Naive thymus-derived CD8-positive, alpha-beta T cell (primary cell): ENCODE data around the gene SLC2A9. TPM values are rescaled to one million over a fixed set of nuclear protein-coding genes. Genes with fewer than 3 reads are reported as not detected.

Experiments used
- ATAC-seq, 2 donors: fragments of 150-1000 bp; cut with Tn5 transposase in 1 of 2; sonication (Bioruptor Pico), chemical (Tn5 transposase) in 1 of 2; 1 replicate in 1 of 2; 2 replicates in 1 of 2; pipeline ENCODE4 v1.10.0; 2021; ENCODE audit warnings: mild to moderate bottlenecking in 2 of 2, moderate library complexity in 2 of 2
- POLR2A ChIA-PET: fragments of 350-600 bp; sonication (Branson Sonifier 250); formaldehyde crosslinking; loops from one replicate; lab custom pipeline; 2021; ENCODE audit warnings: antibody characterized with exemption; lab: Charles Lee
- DNase-seq, 10 donors: peaks; one replicate each; pipeline versions ENCODE4 v3.0.0 to v3.0.0-alpha.2; 2020 to 2022
- H3K27ac Mint-ChIP-seq, 10 donors: one replicate each; pipeline ENCODE4 v1.8.0; 2020 to 2022; ENCODE audit warnings: mild to moderate bottlenecking in 10 of 10, mixed read lengths in 10 of 10, moderate library complexity in 4 of 10, inconsistent platforms in 1 of 10
- H3K27me3 Mint-ChIP-seq, 5 donors: one replicate each; pipeline ENCODE4 v1.8.0; 2021 to 2022; ENCODE audit warnings: mixed read lengths in 5 of 5
- H3K36me3 Mint-ChIP-seq, 3 donors: one replicate each; pipeline ENCODE4 v1.8.0; 2020 to 2022; ENCODE audit warnings: mixed read lengths in 3 of 3, mild to moderate bottlenecking in 2 of 3, inconsistent platforms in 1 of 3
- H3K4me1 Mint-ChIP-seq, 4 donors: one replicate each; pipeline ENCODE4 v1.8.0; 2021 to 2022; ENCODE audit warnings: mixed read lengths in 4 of 4
- H3K4me3 Mint-ChIP-seq, 10 donors: one replicate each; pipeline ENCODE4 v1.8.0; 2020 to 2022; ENCODE audit warnings: mild to moderate bottlenecking in 10 of 10, mixed read lengths in 10 of 10, moderate library complexity in 6 of 10, inconsistent platforms in 1 of 10
- H3K9me3 Mint-ChIP-seq, 9 donors: one replicate each; pipeline ENCODE4 v1.8.0; 2020 to 2022; ENCODE audit warnings: mixed read lengths in 9 of 9, mild to moderate bottlenecking in 3 of 9, inconsistent platforms in 1 of 9, moderate library complexity in 1 of 9
- polyA plus RNA-seq, 3 donors: library from polyadenylated mRNA; unstranded; fragments of 300-500 nt; fragmentation: Illumina TruSeq; gene quantifications; one replicate each; pipeline ENCODE4 v1.2.3, GENCODE V29; 2021
- total RNA-seq, 8 experiments: library from RNA in 2 of 8; stranded (reverse) in 2 of 8; gene quantifications; one replicate each; pipeline ENCODE4 v1.2.3 and lab custom pipeline; 2021 to 2026

Gene SLC2A9
- total and polyA plus RNA-seq, 5 experiments from 2014 or later, result 0.37 to 3.4 (median 1.9) TPM; not detected in 1

GRCh38 chr4:9874385-9874784 is 146.9 kb downstream of the SLC2A9 start:
- H3K4me1 Mint-ChIP-seq, result peaks cover 0 to 11% (median 0%) of the 10 kb centered on the region in 4 donors
- no peak for ATAC-seq
- H3K9me3 Mint-ChIP-seq, result peaks cover 0 to 1% (median 0%) of the 10 kb centered on the region in 9 donors
- no peak for DNase-seq
- H3K27me3 Mint-ChIP-seq, result peaks cover 0 to 11% (median 0%) of the 10 kb centered on the region in 5 donors
- H3K27ac Mint-ChIP-seq, result no peak overlapping the region
- POLR2A ChIA-PET, result no interaction called here
- H3K36me3 Mint-ChIP-seq, result no peaks in the 10 kb centered on the region
- H3K4me3 Mint-ChIP-seq, result no peak overlapping the region

- Mint-ChIP-seq H3K9me3 (peaks cover 0 to 1% (median 0%) of the 10 kb centered on the region in 9 donors), H3K27ac (no peak overlapping the region), H3K4me3 (no peak overlapping the region), H3K27me3 (peaks cover 0 to 9% (median 0%) of the 10 kb centered on the region in 5 donors), H3K36me3 (no peaks in the 10 kb centered on the region), H3K4me1 (peaks cover 0 to 11% (median 0%) of the 10 kb centered on the region in 4 donors)
- ATAC-seq, result no peak
- no peak for DNase-seq
- POLR2A ChIA-PET, result no interaction called here
Measured at GRCh38 chr4:9870165-9870790, 151.0 kb downstream of the SLC2A9 start.

- Mint-ChIP-seq H3K27me3 (peaks cover 0 to 3% (median 0%) of the 10 kb centered on the region in 5 donors), H3K36me3 (no peaks in the 10 kb centered on the region), H3K4me3 (no peak overlapping the region), H3K9me3 (peaks cover 0 to 1% (median 0%) of the 10 kb centered on the region in 9 donors), H3K4me1 (peaks cover 0 to 11% (median 0%) of the 10 kb centered on the region in 4 donors), H3K27ac (no peak overlapping the region)
- POLR2A ChIA-PET, result no interaction called here
- DNase-seq, result no peak
- no peak for ATAC-seq
Measured at GRCh38 chr4:9867751-9868425, 153.4 kb downstream of the SLC2A9 start.

GRCh38 chr4:9866931-9867330 is 154.4 kb downstream of the SLC2A9 start:
- H3K4me3 Mint-ChIP-seq, result no peak overlapping the region
- DNase-seq, result no peak
- H3K36me3 Mint-ChIP-seq, result no peaks in the 10 kb centered on the region
- H3K27ac Mint-ChIP-seq, result no peak overlapping the region
- peaks cover 0 to 1% (median 0%) of the 10 kb centered on the region in 9 donors for H3K9me3 Mint-ChIP-seq
- H3K4me1 Mint-ChIP-seq, result peaks cover 0 to 11% (median 0%) of the 10 kb centered on the region in 4 donors
- H3K27me3 Mint-ChIP-seq, result no peaks in the 10 kb centered on the region
- no peak for ATAC-seq
- POLR2A ChIA-PET, result no interaction called here

GRCh38 chr4:9861561-9861960 is 159.7 kb downstream of the SLC2A9 start:
- no peaks in the 10 kb centered on the region for H3K27me3 Mint-ChIP-seq
- H3K27ac Mint-ChIP-seq, result no peak overlapping the region
- DNase-seq (no peak), ATAC-seq (no peak)
- POLR2A ChIA-PET, result no interaction called here
- H3K9me3 Mint-ChIP-seq, result peaks cover 0 to 8% (median 2%) of the 10 kb centered on the region in 9 donors
- no peaks in the 10 kb centered on the region for H3K36me3 Mint-ChIP-seq
- H3K4me1 Mint-ChIP-seq, result no peaks in the 10 kb centered on the region
- H3K4me3 Mint-ChIP-seq, result no peak overlapping the region

- POLR2A ChIA-PET, result no interaction called here
- DNase-seq, result no peak
- no peaks in the 10 kb centered on the region for H3K4me1 Mint-ChIP-seq
- H3K27me3 Mint-ChIP-seq, result no peaks in the 10 kb centered on the region
- peaks cover 0 to 7% (median 0%) of the 10 kb centered on the region in 3 donors for H3K36me3 Mint-ChIP-seq
- no peak for ATAC-seq
- no peak overlapping the region for H3K27ac Mint-ChIP-seq
- H3K9me3 Mint-ChIP-seq, result peaks cover 0 to 17% (median 11%) of the 10 kb centered on the region in 9 donors
- H3K4me3 Mint-ChIP-seq, result no peak overlapping the region
Measured at GRCh38 chr4:9859810-9860209, 161.5 kb downstream of the SLC2A9 start.

- H3K27ac Mint-ChIP-seq, result no peak overlapping the region
- H3K36me3 Mint-ChIP-seq, result peaks cover 0 to 4% (median 0%) of the 10 kb centered on the region in 3 donors
- POLR2A ChIA-PET, result no interaction called here
- no peak overlapping the region for H3K4me3 Mint-ChIP-seq
- peaks cover 0 to 4% (median 0%) of the 10 kb centered on the region in 9 donors for H3K9me3 Mint-ChIP-seq
- peaks cover 0 to 35% (median 13%) of the 10 kb centered on the region in 5 donors for H3K27me3 Mint-ChIP-seq
- no peak for ATAC-seq
- DNase-seq, result no peak
- H3K4me1 Mint-ChIP-seq, result no peaks in the 10 kb centered on the region
Measured at GRCh38 chr4:9849538-9849920, 171.8 kb downstream of the SLC2A9 start.

GRCh38 chr4:9847968-9848748 is 173.1 kb downstream of the SLC2A9 start:
- Mint-ChIP-seq H3K27me3 (peaks cover 0 to 35% (median 13%) of the 10 kb centered on the region in 5 donors), H3K9me3 (peaks cover 0 to 6% (median 0%) of the 10 kb centered on the region in 9 donors), H3K36me3 (peaks cover 0 to 4% (median 0%) of the 10 kb centered on the region in 3 donors), H3K27ac (no peak overlapping the region), H3K4me3 (no peak overlapping the region), H3K4me1 (no peaks in the 10 kb centered on the region)
- POLR2A ChIA-PET, result no interaction called here
- DNase-seq (no peak), ATAC-seq (no peak)

GRCh38 chr4:9845791-9846493 is 175.4 kb downstream of the SLC2A9 start:
- POLR2A ChIA-PET, result no interaction called here
- H3K4me3 Mint-ChIP-seq, result no peak overlapping the region
- H3K4me1 Mint-ChIP-seq, result no peaks in the 10 kb centered on the region
- H3K9me3 Mint-ChIP-seq, result peaks cover 3 to 18% (median 13%) of the 10 kb centered on the region in 9 donors
- no peak for DNase-seq
- no peak for ATAC-seq
- peaks cover 0 to 20% (median 0%) of the 10 kb centered on the region in 3 donors for H3K36me3 Mint-ChIP-seq
- H3K27ac Mint-ChIP-seq, result no peak overlapping the region
- peaks cover 0 to 33% (median 13%) of the 10 kb centered on the region in 5 donors for H3K27me3 Mint-ChIP-seq

- DNase-seq, result no peak
Measured at GRCh38 chr4:9841072-9841471, 180.2 kb downstream of the SLC2A9 start.

GRCh38 chr4:9835430-9835829 is 185.9 kb downstream of the SLC2A9 start:
- H3K36me3 Mint-ChIP-seq, result peaks cover 0 to 4% (median 0%) of the 10 kb centered on the region in 3 donors
- H3K27ac Mint-ChIP-seq, result no peak overlapping the region
- H3K27me3 Mint-ChIP-seq, result peaks cover 0 to 12% (median 4%) of the 10 kb centered on the region in 5 donors
- ATAC-seq, result no peak
- H3K9me3 Mint-ChIP-seq, result peaks cover 2 to 23% (median 7%) of the 10 kb centered on the region in 9 donors
- DNase-seq, result no peak
- H3K4me3 Mint-ChIP-seq, result no peak overlapping the region
- no peaks in the 10 kb centered on the region for H3K4me1 Mint-ChIP-seq
- POLR2A ChIA-PET, result no interaction called here

More at GRCh38 chr4:9841072-9841471, 180.2 kb downstream of the SLC2A9 start:
- ATAC-seq, result no peak
- no peaks in the 10 kb centered on the region for H3K4me1 Mint-ChIP-seq
- H3K36me3 Mint-ChIP-seq, result peaks cover 0 to 29% (median 0%) of the 10 kb centered on the region in 3 donors
- no peak overlapping the region for H3K27ac Mint-ChIP-seq
- H3K27me3 Mint-ChIP-seq, result peaks cover 0 to 7% (median 2%) of the 10 kb centered on the region in 5 donors
- no peak overlapping the region for H3K4me3 Mint-ChIP-seq
- POLR2A ChIA-PET, result no interaction called here
- peaks cover 8 to 46% (median 25%) of the 10 kb centered on the region in 9 donors for H3K9me3 Mint-ChIP-seq

- POLR2A ChIA-PET, result no interaction called here
- H3K4me3 Mint-ChIP-seq, result no peak overlapping the region
- H3K9me3 Mint-ChIP-seq, result peaks cover 0 to 6% (median 0%) of the 10 kb centered on the region in 9 donors
- peaks cover 0 to 12% (median 4%) of the 10 kb centered on the region in 5 donors for H3K27me3 Mint-ChIP-seq
- ATAC-seq (no peak), DNase-seq (no peak)
- no peak overlapping the region for H3K27ac Mint-ChIP-seq
- H3K4me1 Mint-ChIP-seq, result no peaks in the 10 kb centered on the region
- H3K36me3 Mint-ChIP-seq, result no peaks in the 10 kb centered on the region
Measured at GRCh38 chr4:9833421-9833820, 187.9 kb downstream of the SLC2A9 start.
